ENCODE measurements around the gene ADTRP.

The ADTRP gene

GRCh38 chr6:11724286-11724685 is 54.3 kb downstream of the ADTRP start:
- DNase-seq (ENCODE audit: low spot score): no peak

GRCh38 chr6:11722805-11723631 is 55.6 kb downstream of the ADTRP start:
- peak; percentile 18 for DNase-seq (ENCODE audit: low spot score)

GRCh38 chr6:11722220-11722619 is 56.4 kb downstream of the ADTRP start:
- DNase-seq (ENCODE audit: low spot score): no peak

GRCh38 chr6:11718463-11718862 is 60.1 kb downstream of the ADTRP start:
- no peak for DNase-seq (ENCODE audit: low spot score)

- no peak for DNase-seq (ENCODE audit: low spot score)
Measured at GRCh38 chr6:11718031-11718430, 60.6 kb downstream of the ADTRP start.

- DNase-seq (ENCODE audit: low spot score): no peak
Measured at GRCh38 chr6:11714798-11715285, 63.8 kb downstream of the ADTRP start.

- peak; percentile 52 for DNase-seq (ENCODE audit: low spot score)
Measured at GRCh38 chr6:11714116-11714797, 64.3 kb downstream of the ADTRP start.

- no peak for DNase-seq (ENCODE audit: low spot score)
Measured at GRCh38 chr6:11712760-11713159, 65.8 kb downstream of the ADTRP start.

GRCh38 chr6:11711984-11712711 is 66.5 kb downstream of the ADTRP start:
- no peak for DNase-seq (ENCODE audit: low spot score)

- DNase-seq (ENCODE audit: low spot score): peak; percentile 42
Measured at GRCh38 chr6:11711003-11711983, 67.3 kb downstream of the ADTRP start.

GRCh38 chr6:11710311-11710761 is 68.3 kb downstream of the ADTRP start:
- DNase-seq (ENCODE audit: low spot score): peak; percentile 75

GRCh38 chr6:11706171-11706570 is 72.4 kb downstream of the ADTRP start:
- DNase-seq (ENCODE audit: low spot score): no peak

- no peak for DNase-seq (ENCODE audit: low spot score)
Measured at GRCh38 chr6:11705483-11705882, 73.1 kb downstream of the ADTRP start.

GRCh38 chr6:11705069-11705468 is 73.5 kb downstream of the ADTRP start:
- DNase-seq (ENCODE audit: low spot score): no peak

GRCh38 chr6:11703725-11704124 is 74.9 kb downstream of the ADTRP start:
- no peak for DNase-seq (ENCODE audit: low spot score)

GRCh38 chr6:11702500-11703130 is 76.0 kb downstream of the ADTRP start:
- no peak for DNase-seq (ENCODE audit: low spot score)

GRCh38 chr6:11702089-11702488 is 76.5 kb downstream of the ADTRP start:
- no peak for DNase-seq (ENCODE audit: low spot score)

GRCh38 chr6:11701573-11701972 is 77.0 kb downstream of the ADTRP start:
- no peak for DNase-seq (ENCODE audit: low spot score)

- DNase-seq (ENCODE audit: low spot score): peak; percentile 50
Measured at GRCh38 chr6:11700118-11700718, 78.4 kb downstream of the ADTRP start.

GRCh38 chr6:11699576-11699975 is 79.0 kb downstream of the ADTRP start:
- DNase-seq (ENCODE audit: low spot score): no peak
